Naive thymus-derived CD4-positive, alpha-beta T cell (primary cell): Measurements from ENCODE around the gene RAB6A. TPM values are rescaled to one million over a fixed set of nuclear protein-coding genes. Genes with fewer than 3 reads are reported as not detected.

ENCODE experiments used
- ATAC-seq: fragments of 150-1000 bp; cut with Tn5 transposase; 2 replicates; pipeline ENCODE4 v1.10.0; 2021; ENCODE audit warnings: mild to moderate bottlenecking, moderate library complexity
- CTCF ChIA-PET: fragments of 350-600 bp; sonication (Branson Sonifier 250); formaldehyde crosslinking; loops from one replicate; lab custom pipeline; 2021; ENCODE audit warnings: antibody characterized with exemption; lab: Charles Lee
- POLR2A ChIA-PET: fragments of 350-600 bp; sonication (Branson Sonifier 250); formaldehyde crosslinking; loops from one replicate; lab custom pipeline; 2021; ENCODE audit warnings: antibody characterized with exemption, inconsistent platforms; lab: Charles Lee
- DNase-seq, 9 donors: peaks; one replicate each; pipeline versions ENCODE4 v3.0.0 to v3.0.0-alpha.2; 2020 to 2022; ENCODE audit warnings: mixed read lengths in 1 of 9
- H3K27ac ChIP-seq: one replicate; pipeline ENCODE4 v1.7.0; 2013; ENCODE audit warnings: mild to moderate bottlenecking, low read depth, low read length, moderate library complexity
- H3K27me3 ChIP-seq, 2 donors: one replicate each; pipeline ENCODE4 v1.7.0; 2013; ENCODE audit warnings: low read length in 2 of 2, mild to moderate bottlenecking in 2 of 2, moderate library complexity in 2 of 2; ENCODE audit not compliant: control insufficient read depth in 2 of 2, insufficient read depth in 2 of 2
- H3K36me3 ChIP-seq, 3 experiments: 1 replicate in 2 of 3; 2 replicates in 1 of 3; pipeline ENCODE4 v1.7.0; 2013; ENCODE audit warnings: low read length in 3 of 3, mild to moderate bottlenecking in 3 of 3, moderate library complexity in 1 of 3; ENCODE audit not compliant: insufficient read depth in 3 of 3, control insufficient read depth in 2 of 3
- H3K4me1 ChIP-seq, 2 donors: one replicate each; pipeline ENCODE4 v1.7.0; 2013; ENCODE audit warnings: low read length in 2 of 2, mild to moderate bottlenecking in 2 of 2, moderate library complexity in 1 of 2; ENCODE audit not compliant: control insufficient read depth in 2 of 2, insufficient read depth in 2 of 2
- H3K4me3 ChIP-seq: 2 replicates; pipeline ENCODE4 v1.7.0; 2013; ENCODE audit warnings: mild to moderate bottlenecking, low read length
- H3K9me3 ChIP-seq, 3 experiments: 1 replicate in 2 of 3; 2 replicates in 1 of 3; pipeline ENCODE4 v1.7.0; 2013; ENCODE audit warnings: low read length in 3 of 3; ENCODE audit not compliant: control insufficient read depth in 2 of 3
- H3K27ac Mint-ChIP-seq, 9 donors: one replicate each; pipeline ENCODE4 v1.8.0; 2020 to 2022; ENCODE audit warnings: mixed read lengths in 9 of 9, mild to moderate bottlenecking in 8 of 9, moderate library complexity in 5 of 9, inconsistent platforms in 2 of 9
- H3K27me3 Mint-ChIP-seq, 5 donors: one replicate each; pipeline ENCODE4 v1.8.0; 2021 to 2022; ENCODE audit warnings: mixed read lengths in 5 of 5, mild to moderate bottlenecking in 1 of 5
- H3K36me3 Mint-ChIP-seq, 5 donors: one replicate each; pipeline ENCODE4 v1.8.0; 2020 to 2022; ENCODE audit warnings: mixed read lengths in 5 of 5, mild to moderate bottlenecking in 3 of 5, inconsistent platforms in 1 of 5
- H3K4me1 Mint-ChIP-seq, 7 donors: one replicate each; pipeline ENCODE4 v1.8.0; 2020 to 2022; ENCODE audit warnings: mixed read lengths in 7 of 7, mild to moderate bottlenecking in 3 of 7, inconsistent platforms in 1 of 7
- H3K4me3 Mint-ChIP-seq, 10 donors: one replicate each; pipeline ENCODE4 v1.8.0; 2020 to 2022; ENCODE audit warnings: mild to moderate bottlenecking in 10 of 10, mixed read lengths in 10 of 10, moderate library complexity in 6 of 10, inconsistent platforms in 2 of 10
- H3K9me3 Mint-ChIP-seq, 11 donors: one replicate each; pipeline ENCODE4 v1.8.0; 2020 to 2022; ENCODE audit warnings: mixed read lengths in 11 of 11, mild to moderate bottlenecking in 4 of 11, inconsistent platforms in 1 of 11, moderate library complexity in 1 of 11
- intact Hi-C, 2 donors: fragments of 100-400 bp; cut with micrococcal nuclease; formaldehyde crosslinking; loops; one replicate each; pipeline ENCODE4 v1.15.1; 2023
- polyA plus RNA-seq, 2 donors: library from polyadenylated mRNA; unstranded; fragments of 300-500 nt; fragmentation: Illumina TruSeq; gene quantifications; one replicate each; pipeline ENCODE4 v1.2.3, GENCODE V29; 2021
- total RNA-seq, 6 experiments: library from RNA in 5 of 6; stranded (reverse) in 5 of 6; gene quantifications; 1 replicate in 5 of 6; 2 replicates in 1 of 6; pipeline ENCODE4 v1.2.3 and lab custom pipeline; 2021 to 2026

The RAB6A gene
- total and polyA plus RNA-seq, 7 experiments from 2014 or later = 54.9 to 94.5 (median 80.0) TPM

DNA sequence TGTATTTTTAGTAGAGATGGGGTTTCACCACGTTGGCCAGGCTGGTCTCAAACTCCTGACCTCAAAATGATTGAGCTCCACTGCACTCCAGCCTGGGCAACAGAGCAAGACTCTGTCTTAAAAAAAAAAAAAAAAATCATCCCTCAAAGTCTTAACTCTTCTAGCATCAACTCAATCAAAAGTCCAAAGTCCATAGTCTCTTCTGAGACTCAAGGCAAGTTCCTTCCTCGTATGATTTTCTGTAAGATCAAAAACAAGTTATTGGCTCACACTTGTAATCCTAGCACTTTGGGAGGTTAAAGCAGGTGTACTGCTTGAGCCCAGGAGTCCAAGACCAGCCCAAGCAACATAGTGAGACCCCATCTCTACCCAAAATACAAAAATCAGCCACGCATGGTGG lies 90.1 kb downstream of the RAB6A start:
- POLR2A ChIA-PET = interaction anchor here (1.3 kb wide), 1 partner anchor 8 kb away, joined by 3 read pairs; no protein-coding TSS in a partner anchor
- H3K4me1 ChIP-seq = no peaks in the 10 kb centered on the region
- no peak overlapping the region for H3K4me3 Mint-ChIP-seq
- H3K4me3 ChIP-seq = no peak overlapping the region
- intact Hi-C loops = no loop called here
- H3K9me3 ChIP-seq = no peaks in the 10 kb centered on the region
- H3K27me3 ChIP-seq = no peaks in the 10 kb centered on the region
- CTCF ChIA-PET = interaction anchor here (0.9 kb wide), 1 partner anchor 9 kb away, joined by 3 read pairs; no protein-coding TSS in a partner anchor
- peaks cover 0 to 4% (median 0%) of the 10 kb centered on the region in 7 donors for H3K4me1 Mint-ChIP-seq
- no peak overlapping the region for H3K27ac Mint-ChIP-seq
- H3K36me3 ChIP-seq = no peaks in the 10 kb centered on the region
- DNase-seq = no peak
- no peak overlapping the region for H3K27ac ChIP-seq
- ATAC-seq = no peak
- peaks cover 0 to 10% (median 4%) of the 10 kb centered on the region in 5 donors for H3K36me3 Mint-ChIP-seq
- H3K9me3 Mint-ChIP-seq = no peaks in the 10 kb centered on the region
- H3K27me3 Mint-ChIP-seq = no peaks in the 10 kb centered on the region

DNA sequence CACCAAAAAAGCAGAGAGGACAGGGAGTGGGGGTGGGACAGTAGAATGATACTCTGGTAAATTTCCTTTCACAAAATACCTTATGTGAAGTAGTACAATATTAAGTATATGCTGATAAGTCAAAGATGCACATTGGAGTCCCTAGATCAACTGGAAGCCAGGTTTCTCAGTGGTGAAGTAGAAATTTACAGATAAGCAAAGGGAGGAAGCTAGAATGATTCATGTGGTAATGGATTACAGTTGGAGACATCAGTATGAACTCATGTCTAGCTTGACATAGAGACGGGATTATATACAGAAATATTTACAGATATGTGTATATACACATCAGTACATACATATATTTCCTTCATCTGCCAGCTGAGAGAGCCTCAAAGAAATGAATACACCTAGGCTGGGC lies 93.0 kb downstream of the RAB6A start:
- no peak overlapping the region for H3K4me3 ChIP-seq
- H3K27me3 ChIP-seq = no peaks in the 10 kb centered on the region
- Mint-ChIP-seq H3K9me3 (no peaks in the 10 kb centered on the region), H3K27ac (peak overlapping the region in 1 of 9 donors; percentile 49), H3K36me3 (no peaks in the 10 kb centered on the region), H3K4me3 (no peak overlapping the region), H3K4me1 (peaks cover 7 to 25% (median 15%) of the 10 kb centered on the region in 7 donors), H3K27me3 (no peaks in the 10 kb centered on the region)
- ChIA-PET CTCF (interaction anchor here (0.8 kb wide), 1 partner anchor 43 kb away, joined by 3 read pairs; no protein-coding TSS in a partner anchor), POLR2A (no interaction called here)
- intact Hi-C loops = loop anchor here in 1 of 2 donors (10.0 kb wide), 1 partner anchor 193 kb away; no protein-coding TSS in a partner anchor
- H3K36me3 ChIP-seq = peaks cover 0 to 5% (median 0%) of the 10 kb centered on the region in 3 experiments
- DNase-seq (no peak), ATAC-seq (no peak)
- no peaks in the 10 kb centered on the region for H3K9me3 ChIP-seq
- peaks cover 0 to 8% of the 10 kb centered on the region in 2 donors for H3K4me1 ChIP-seq
- H3K27ac ChIP-seq = no peak overlapping the region

DNA sequence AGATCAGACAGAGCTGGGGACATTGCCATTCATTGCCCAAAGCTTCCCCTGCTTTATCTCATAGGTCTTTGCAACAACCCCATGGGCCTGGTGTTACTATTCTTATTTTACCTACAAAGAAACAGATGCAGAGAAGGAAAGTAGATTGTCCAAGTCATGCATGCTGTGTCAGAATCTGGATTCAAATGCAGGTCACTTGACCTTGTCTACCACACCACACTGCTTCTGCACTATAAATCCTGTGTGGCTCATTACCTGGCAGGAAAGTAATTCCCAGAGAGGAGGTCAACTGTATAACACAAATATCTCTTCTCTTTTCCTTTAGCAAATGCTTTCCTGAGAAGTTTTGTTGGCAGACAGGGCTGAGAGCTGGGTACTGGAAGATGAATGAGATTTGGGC lies 96.0 kb downstream of the RAB6A start:
- Mint-ChIP-seq H3K9me3 (no peaks in the 10 kb centered on the region), H3K4me3 (no peak overlapping the region), H3K27me3 (no peaks in the 10 kb centered on the region), H3K36me3 (peaks cover 0 to 5% (median 0%) of the 10 kb centered on the region in 5 donors), H3K27ac (peak overlapping the region in 7 of 9 donors; percentile 3 to 92 (median 80)), H3K4me1 (peaks cover 13 to 34% (median 27%) of the 10 kb centered on the region in 7 donors)
- Histone ChIP-seq H3K4me1 (peaks cover 5 to 15% of the 10 kb centered on the region in 2 donors), H3K4me3 (no peak overlapping the region), H3K27me3 (no peaks in the 10 kb centered on the region), H3K36me3 (peaks cover 0 to 17% (median 4%) of the 10 kb centered on the region in 3 experiments), H3K27ac (no peak overlapping the region), H3K9me3 (no peaks in the 10 kb centered on the region)
- intact Hi-C loops = loop anchor here in 1 of 2 donors (5.0 to 10.0 kb wide), 2 partner anchors 190 to 358 kb away; partner anchors contain the start of gene ARHGEF17
- POLR2A ChIA-PET = no interaction called here
- DNase-seq (no peak), ATAC-seq (no peak)
- CTCF ChIA-PET = interaction anchor here (0.6 kb wide), 2 partner anchors 177 to 578 kb away, joined by 3 to 4 read pairs; no protein-coding TSS in a partner anchor

DNA sequence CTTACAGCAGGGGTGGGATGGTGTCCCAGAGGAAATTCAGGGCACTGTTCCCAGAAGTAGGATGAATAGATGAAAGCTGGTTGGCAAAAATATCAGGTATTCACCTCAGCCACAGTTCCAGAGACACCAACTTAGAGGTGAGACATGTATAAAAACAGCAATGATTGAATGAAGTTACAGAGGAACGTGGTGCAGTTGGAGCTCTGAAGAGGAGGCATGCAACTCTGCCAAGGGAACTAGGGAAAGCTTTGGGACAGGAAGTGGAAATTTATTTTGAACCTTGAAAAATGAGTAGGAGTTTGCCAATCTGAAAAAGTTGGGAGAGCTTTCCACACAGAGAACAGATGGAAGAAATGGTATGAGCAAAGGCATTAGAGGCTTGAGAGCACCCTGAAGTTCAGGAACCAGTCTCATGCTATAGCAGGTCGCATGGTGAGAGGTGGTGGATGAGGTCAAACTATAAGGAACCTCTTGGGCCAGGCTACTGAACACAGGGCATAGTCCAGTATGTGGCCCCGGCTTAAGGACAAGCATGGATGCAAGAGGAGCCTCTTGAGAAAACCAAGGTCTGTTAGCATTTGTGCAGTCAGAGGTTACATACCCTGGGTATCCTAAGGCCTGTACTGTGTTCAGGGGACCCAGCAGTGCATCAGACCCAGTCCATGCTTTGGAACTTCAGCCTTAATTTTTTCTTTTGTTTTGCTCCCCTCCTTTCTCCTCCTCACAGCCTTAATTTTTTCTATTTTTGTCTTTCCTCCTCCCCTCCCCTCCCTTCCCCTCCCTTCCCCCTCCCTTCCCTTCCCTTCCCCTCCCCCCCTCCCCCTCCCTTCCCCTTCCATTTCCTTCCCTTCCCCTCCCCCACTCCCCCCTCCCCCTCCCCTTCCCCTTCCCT lies 97.0 kb downstream of the RAB6A start:
- no peak overlapping the region for H3K4me3 ChIP-seq
- H3K27ac Mint-ChIP-seq = peak overlapping the region in 8 of 9 donors; percentile 20 to 86 (median 74)
- no peaks in the 10 kb centered on the region for H3K27me3 ChIP-seq
- intact Hi-C loops = loop anchor here in 1 of 2 donors (5.0 to 10.0 kb wide), 2 partner anchors 189 to 357 kb away; partner anchors contain the start of gene ARHGEF17
- peaks cover 0 to 17% (median 4%) of the 10 kb centered on the region in 3 experiments for H3K36me3 ChIP-seq
- H3K9me3 ChIP-seq = no peaks in the 10 kb centered on the region
- peak overlapping the region in 3 of 10 donors; percentile 20 to 42 (median 24) for H3K4me3 Mint-ChIP-seq
- CTCF ChIA-PET = interaction anchor here (0.7 to 5.8 kb wide), 3 partner anchors 21 to 313 kb away, joined by 3 to 190 read pairs (median 4); no protein-coding TSS in a partner anchor
- peaks cover 0 to 5% (median 0%) of the 10 kb centered on the region in 5 donors for H3K36me3 Mint-ChIP-seq
- peaks cover 5 to 15% of the 10 kb centered on the region in 2 donors for H3K4me1 ChIP-seq
- H3K27ac ChIP-seq = no peak overlapping the region
- ATAC-seq = no peak
- no peaks in the 10 kb centered on the region for H3K27me3 Mint-ChIP-seq
- no peak for DNase-seq
- POLR2A ChIA-PET = no interaction called here
- peaks cover 13 to 34% (median 27%) of the 10 kb centered on the region in 7 donors for H3K4me1 Mint-ChIP-seq
- H3K9me3 Mint-ChIP-seq = no peaks in the 10 kb centered on the region

DNA sequence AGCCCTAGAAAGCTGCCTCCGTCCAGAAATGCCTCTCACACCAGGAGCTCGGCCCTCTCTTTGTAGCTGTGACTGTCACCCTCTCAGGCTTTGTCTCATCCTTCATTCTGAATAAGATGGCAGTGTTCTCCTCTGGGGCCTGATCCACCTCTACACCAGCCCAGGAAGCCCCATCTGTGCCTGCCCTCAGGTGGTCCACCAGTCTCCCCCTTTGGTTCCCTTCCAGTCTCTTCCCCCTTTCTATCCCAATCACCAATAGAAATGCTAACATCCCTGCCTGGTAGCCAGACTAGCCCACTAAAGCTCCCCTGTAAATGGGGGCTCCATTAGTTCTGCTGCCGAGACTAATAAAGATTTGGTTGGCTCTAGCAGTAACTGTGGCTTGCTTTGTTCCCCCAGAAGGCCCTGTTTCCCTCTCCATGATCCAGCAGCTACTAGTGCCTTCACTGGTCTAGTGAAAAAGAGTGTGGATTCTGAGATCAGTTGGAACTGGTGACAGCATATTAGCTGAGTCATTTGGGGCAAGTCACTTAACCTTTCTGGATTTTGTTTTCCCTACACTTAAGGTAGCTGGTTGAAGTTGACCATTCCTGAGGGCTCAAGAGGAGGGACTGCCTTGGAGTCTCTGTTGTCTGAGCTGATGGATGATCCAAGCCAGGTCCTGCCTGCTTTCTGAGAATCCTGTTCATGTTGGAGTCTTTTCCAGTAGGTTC lies 98.3 kb downstream of the RAB6A start:
- Mint-ChIP-seq H3K36me3 (peaks cover 0 to 5% (median 0%) of the 10 kb centered on the region in 5 donors), H3K4me3 (no peak overlapping the region), H3K9me3 (no peaks in the 10 kb centered on the region), H3K4me1 (peaks cover 13 to 32% (median 27%) of the 10 kb centered on the region in 7 donors), H3K27ac (peak overlapping the region in 1 of 9 donors; percentile 62), H3K27me3 (no peaks in the 10 kb centered on the region)
- DNase-seq = no peak
- ChIA-PET CTCF (interaction anchor here (0.5 to 5.8 kb wide), 7 partner anchors 8 to 42 kb away, joined by 3 to 190 read pairs (median 5); partner anchors contain the start of gene PLEKHB1), POLR2A (interaction anchor here (0.8 to 0.9 kb wide), 2 partner anchors 9 to 16 kb away, joined by 3 read pairs; no protein-coding TSS in a partner anchor)
- Histone ChIP-seq H3K4me1 (peaks cover 5 to 15% of the 10 kb centered on the region in 2 donors), H3K27me3 (no peaks in the 10 kb centered on the region), H3K36me3 (peaks cover 0 to 23% (median 4%) of the 10 kb centered on the region in 3 experiments), H3K4me3 (no peak overlapping the region), H3K27ac (no peak overlapping the region), H3K9me3 (no peaks in the 10 kb centered on the region)
- no peak for ATAC-seq
- intact Hi-C loops = loop anchor here in 1 of 2 donors (5.0 to 10.0 kb wide), 2 partner anchors 188 to 355 kb away; partner anchors contain the start of gene ARHGEF17
